Endothelial cell of umbilical vein (primary cell): ENCODE data around the gene CLSTN2. TPM values are rescaled to one million over a fixed set of nuclear protein-coding genes. Genes with fewer than 3 reads are reported as not detected.

Source experiments
- BruUV-seq: library from RNA; stranded (reverse); fragments of 400-500 nt; replicated peaks from 2 replicates; lab custom pipeline; 2021; lab: Mats Ljungman, UMichigan
- CTCF ChIA-PET: fragments of 300-600, 350-600 bp; sonication (Branson Sonifier 250); formaldehyde crosslinking; loops from one replicate; lab custom pipeline; 2021; ENCODE audit warnings: antibody characterized with exemption, inconsistent platforms; lab: Charles Lee
- POLR2A ChIA-PET: fragments of 300-600, 350-600 bp; sonication (Branson Sonifier 250); formaldehyde crosslinking; loops from one replicate; lab custom pipeline; 2021; ENCODE audit warnings: antibody characterized with exemption, inconsistent platforms; lab: Charles Lee
- DNase-seq: peaks from one replicate; pipeline ENCODE4 v3.0.0-alpha.2; 2011; ENCODE audit warnings: low read depth, low spot score
- FAIRE-seq: peaks from 2 replicates; lab custom pipeline; 2011; peaks lifted over from hg19 to GRCh38; lab: Jason Lieb, UNC
- H2AFZ ChIP-seq: 2 replicates; pipeline ENCODE4 v1.6.0; 2012; ENCODE audit warnings: low read depth, low read length, control low read depth, inconsistent platforms
- H3K27ac ChIP-seq: 2 replicates; pipeline ENCODE4 v1.5.1; 2011; ENCODE audit warnings: low read depth, mild to moderate bottlenecking, control low read depth, low read length, moderate library complexity; ENCODE audit not compliant: insufficient read depth
- H3K27me3 ChIP-seq, 2 experiments: 2 replicates each; pipeline versions ENCODE4 v1.6.0 to v1.6.1; 2011; ENCODE audit warnings: low read length in 2 of 2, mixed read lengths in 1 of 2; ENCODE audit not compliant: control insufficient read depth in 2 of 2, insufficient read depth in 2 of 2
- H3K36me3 ChIP-seq, 2 experiments: 2 replicates in 1 of 2; 3 replicates in 1 of 2; pipeline ENCODE4 v1.5.1; 2011; ENCODE audit warnings: low read length in 2 of 2, mild to moderate bottlenecking in 1 of 2, moderate library complexity in 1 of 2; ENCODE audit not compliant: control insufficient read depth in 2 of 2, insufficient read depth in 2 of 2; ENCODE audit errors: extremely low read depth in 1 of 2
- H3K4me1 ChIP-seq: 3 replicates; pipeline ENCODE4 v1.5.1; 2011; ENCODE audit warnings: mild to moderate bottlenecking, low read length; ENCODE audit not compliant: control insufficient read depth, insufficient read depth; ENCODE audit errors: extremely low read depth
- H3K4me2 ChIP-seq: 2 replicates; pipeline ENCODE4 v1.6.1; 2011; ENCODE audit warnings: low read length, control low read depth, mixed read lengths; ENCODE audit not compliant: insufficient read depth
- H3K4me3 ChIP-seq, 3 experiments: fragments of 200-600 bp in 1 of 3; sonication (generic), shearing (Covaris generic) in 1 of 3; replicated peaks in 1 of 3; 2 replicates each; pipeline ENCODE4 v1.5.1; 2011 to 2016; ENCODE audit warnings: control low read depth in 3 of 3, low read length in 3 of 3, mild to moderate bottlenecking in 2 of 3, inconsistent platforms in 1 of 3, low read depth in 1 of 3, moderate library complexity in 1 of 3; ENCODE audit not compliant: insufficient read depth in 1 of 3
- H3K79me2 ChIP-seq: 2 replicates; pipeline ENCODE4 v1.6.0; 2012; ENCODE audit warnings: low read length, inconsistent platforms; ENCODE audit not compliant: control insufficient read depth, insufficient read depth
- H3K9ac ChIP-seq: replicated peaks from 2 replicates; pipeline ENCODE3; 2011; ENCODE audit warnings: low read length, control low read depth; ENCODE audit not compliant: insufficient read depth; ENCODE audit errors: extremely low read depth
- H3K9me1 ChIP-seq: replicated peaks from 3 replicates; pipeline ENCODE4 v1.6.0; 2011; ENCODE audit warnings: mild to moderate bottlenecking, low read length; ENCODE audit not compliant: control insufficient read depth, insufficient read depth; ENCODE audit errors: extremely low read depth
- H3K9me3 ChIP-seq: replicated peaks from 2 replicates; pipeline ENCODE4 v1.5.1; 2012; ENCODE audit warnings: low read length, inconsistent platforms; ENCODE audit not compliant: control insufficient read depth, insufficient read depth
- H4K20me1 ChIP-seq: replicated peaks from 2 replicates; pipeline ENCODE3; 2011; ENCODE audit warnings: mild to moderate bottlenecking, low read length; ENCODE audit not compliant: control insufficient read depth, insufficient read depth; ENCODE audit errors: extremely low read depth
- CTCF ChIP-seq, 2 donors: IDR thresholded peaks; 1 replicate in 1 of 2; 2 replicates in 1 of 2; pipeline ENCODE4 v1.5.1; 2011; ENCODE audit warnings: low read length in 2 of 2, mild to moderate bottlenecking in 2 of 2, moderate library complexity in 2 of 2, control low read depth in 1 of 2, inconsistent platforms in 1 of 2, low read depth in 1 of 2; ENCODE audit not compliant: insufficient read depth in 1 of 2; ENCODE audit errors: extremely low read depth in 1 of 2
- FOS ChIP-seq: IDR thresholded peaks from 2 replicates; pipeline ENCODE4 v1.6.1; 2011; ENCODE audit warnings: mild to moderate bottlenecking, low read length, moderate library complexity, borderline replicate concordance; ENCODE audit not compliant: insufficient read depth
- GATA2 ChIP-seq: IDR thresholded peaks from 2 replicates; pipeline ENCODE4 v1.7.0; 2011; ENCODE audit warnings: low read depth, mild to moderate bottlenecking, moderate library complexity, mixed read lengths, low read length; ENCODE audit not compliant: insufficient read length, insufficient read depth
- JUN ChIP-seq: IDR thresholded peaks from 2 replicates; pipeline ENCODE4 v1.6.1; 2011; ENCODE audit warnings: borderline replicate concordance, low read depth; ENCODE audit not compliant: insufficient read length, insufficient read depth
- MAX ChIP-seq: IDR thresholded peaks from 2 replicates; pipeline ENCODE4 v1.6.1; 2011; ENCODE audit not compliant: insufficient read depth, insufficient read length
- MYC ChIP-seq: IDR thresholded peaks from one replicate; pipeline ENCODE4 v1.6.1; 2011; ENCODE audit warnings: mild to moderate bottlenecking, low read depth, low read length
- POLR2AphosphoS5 ChIP-seq: IDR thresholded peaks from 2 replicates; pipeline ENCODE4 v1.6.1; 2012; ENCODE audit warnings: low read depth, mild to moderate bottlenecking, control low read depth, low read length, moderate library complexity; ENCODE audit not compliant: insufficient read depth
- dilution Hi-C: fragments of 300-500 bp; cut with MboI; formaldehyde crosslinking; loops from one replicate; pipeline ENCODE4 v1.15.0; 2019; ENCODE audit warnings: low sequenced_read_pairs; ENCODE audit not compliant: extremely low pct_ligation_motif_present
- intact Hi-C: fragments of 100-400 bp; cut with micrococcal nuclease; formaldehyde crosslinking; loops from one replicate; pipeline ENCODE4 v1.10.0; 2022
- polyA plus RNA-seq, 4 experiments: library from polyadenylated mRNA; depleted of rRNA in 3 of 4; stranded (reverse) in 3 of 4; unstranded in 1 of 4; fragments of >200 nt; gene quantifications; 2 replicates each; pipeline versions ENCODE4 v1.2.1 to v1.2.3, GENCODE V29; 2011 to 2012; ENCODE audit warnings: missing spikeins in 1 of 4
- total RNA-seq: library from RNA; stranded (reverse); gene quantifications from 2 replicates; pipeline ENCODE4 v1.2.3, GENCODE V29; 2021

Gene CLSTN2
- total and polyA plus RNA-seq, 2 donors (not counting 3 experiments of a cell fraction or from before 2014, with no cell fraction given) = 0.26 to 0.38 TPM

- Histone ChIP-seq H3K27me3 (no peaks in the 10 kb centered on the region), H3K27ac (no peak overlapping the region), H3K4me1 (no peaks in the 10 kb centered on the region), H3K4me2 (no peak overlapping the region), H3K36me3 (no peaks in the 10 kb centered on the region), H3K9me3 (no peaks in the 10 kb centered on the region), H3K79me2 (no peaks in the 10 kb centered on the region), H2AFZ (no peak overlapping the region), H4K20me1 (no peaks in the 10 kb centered on the region), H3K4me3 (no peak overlapping the region), H3K9me1 (no peaks in the 10 kb centered on the region), H3K9ac (no peak overlapping the region)
- DNase-seq (no peak), FAIRE-seq (no peak)
- dilution Hi-C loops (no loop called here), intact Hi-C loops (no loop called here)
- BruUV-seq = no TSS peak
- ChIA-PET POLR2A (no interaction called here), CTCF (no interaction called here)
- no peak for TF ChIP-seq MAX
- TF ChIP-seq GATA2 = no peak
- no peak for TF ChIP-seq FOS
- TF ChIP-seq CTCF (IDR thresholded peaks at IDR 0.05; ENCODE audit: extremely low read depth in 1 of 2, insufficient read depth in 1 of 2, low read depth in 1 of 2, low read length in 2 of 2) = no peak
- TF ChIP-seq POLR2AphosphoS5 = no peak
- no peak for TF ChIP-seq MYC
- TF ChIP-seq JUN = no peak
Measured at GRCh38 chr3:140508550-140508949, 573.6 kb downstream of the CLSTN2 start.
